GM12892 (cell line): ENCODE data around the gene CSGALNACT2. TPM values are rescaled to one million over a fixed set of nuclear protein-coding genes. Genes with fewer than 3 reads are reported as not detected.
"Not testable (repeated sequence)": the region's sequence is repeated elsewhere in the genome, so short reads cannot be mapped to it uniquely, and the experiment has no call there.

Source experiments
- DNase-seq: peaks from one replicate; pipeline ENCODE4 v3.0.0; 2011; ENCODE audit not compliant: insufficient read length
- FAIRE-seq: peaks from 2 replicates; lab custom pipeline; 2011; peaks lifted over from hg19 to GRCh38; lab: Jason Lieb, UNC
- POLR2A ChIP-seq: IDR thresholded peaks from 2 replicates; pipeline ENCODE4 v1.6.1; 2011; ENCODE audit warnings: low read depth, low read length, control low read depth
- POLR2AphosphoS5 ChIP-seq: IDR thresholded peaks from 2 replicates; pipeline ENCODE4 v1.6.1; 2011; ENCODE audit warnings: low read depth, low read length, control low read depth
- TAF1 ChIP-seq: IDR thresholded peaks from 2 replicates; pipeline ENCODE4 v1.6.1; 2011; ENCODE audit warnings: low read depth, mild to moderate bottlenecking, control low read depth, low read length, borderline replicate concordance
- polyA plus RNA-seq: library from polyadenylated mRNA; unstranded; fragments of >200 nt; gene quantifications from one replicate; pipeline ENCODE4 v1.2.1, GENCODE V29; 2012; ENCODE audit warnings: missing spikeins, inconsistent platforms; ENCODE audit not compliant: missing spikeins

The CSGALNACT2 gene, protein sequence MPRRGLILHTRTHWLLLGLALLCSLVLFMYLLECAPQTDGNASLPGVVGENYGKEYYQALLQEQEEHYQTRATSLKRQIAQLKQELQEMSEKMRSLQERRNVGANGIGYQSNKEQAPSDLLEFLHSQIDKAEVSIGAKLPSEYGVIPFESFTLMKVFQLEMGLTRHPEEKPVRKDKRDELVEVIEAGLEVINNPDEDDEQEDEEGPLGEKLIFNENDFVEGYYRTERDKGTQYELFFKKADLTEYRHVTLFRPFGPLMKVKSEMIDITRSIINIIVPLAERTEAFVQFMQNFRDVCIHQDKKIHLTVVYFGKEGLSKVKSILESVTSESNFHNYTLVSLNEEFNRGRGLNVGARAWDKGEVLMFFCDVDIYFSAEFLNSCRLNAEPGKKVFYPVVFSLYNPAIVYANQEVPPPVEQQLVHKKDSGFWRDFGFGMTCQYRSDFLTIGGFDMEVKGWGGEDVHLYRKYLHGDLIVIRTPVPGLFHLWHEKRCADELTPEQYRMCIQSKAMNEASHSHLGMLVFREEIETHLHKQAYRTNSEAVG
- 9.1 TPM for polyA plus RNA-seq

DNA sequence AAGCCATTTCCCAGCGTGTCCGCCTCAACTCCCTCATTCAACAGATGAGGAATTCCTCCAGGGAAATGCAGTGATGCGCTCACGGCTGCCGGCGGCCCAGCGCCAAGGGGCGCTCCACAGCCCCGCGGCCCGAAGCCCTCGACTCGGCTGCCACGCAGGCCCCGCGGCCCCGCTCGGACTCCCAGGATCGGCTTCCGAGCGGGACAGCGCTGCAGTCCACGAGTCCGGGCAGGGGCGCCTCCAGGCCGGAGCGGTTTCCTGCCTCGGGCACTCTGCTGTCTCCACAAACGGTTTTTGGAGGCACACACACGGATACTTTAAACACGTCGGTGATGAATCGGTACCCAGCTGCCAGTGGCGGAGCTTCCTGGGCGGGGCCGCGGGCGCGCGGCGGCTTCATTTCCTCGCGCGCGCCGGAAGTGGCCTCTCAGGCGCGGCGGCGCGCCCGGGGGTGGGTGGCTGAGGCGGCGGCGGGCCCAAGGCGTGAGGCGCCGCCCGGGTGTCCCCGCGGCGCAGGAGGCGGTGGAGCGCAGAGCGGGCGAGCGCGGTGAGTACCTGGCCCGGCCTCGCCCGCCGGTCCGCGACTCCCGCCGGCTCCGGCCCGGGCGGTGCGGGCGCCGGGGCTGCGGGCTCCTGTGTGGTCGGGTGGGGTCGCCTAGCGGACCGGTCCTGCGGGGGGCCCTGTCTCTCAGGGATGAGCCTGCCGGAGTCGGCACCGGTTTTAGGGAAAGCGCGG is at the start of gene CSGALNACT2:
TSS of gene CSGALNACT2 (plus strand) at position 425 of the 736 bp plus-strand sequence. CDS start 16,705 bp downstream, outside the sequence.
- peak; percentile 77 for TF ChIP-seq POLR2AphosphoS5
- TF ChIP-seq TAF1, result peak; percentile 69; the same call in 1 of the 2 replicates
- TF ChIP-seq POLR2A, result peak; percentile 84
- peak; percentile 82 for FAIRE-seq
- peak; percentile 84 for DNase-seq

DNA sequence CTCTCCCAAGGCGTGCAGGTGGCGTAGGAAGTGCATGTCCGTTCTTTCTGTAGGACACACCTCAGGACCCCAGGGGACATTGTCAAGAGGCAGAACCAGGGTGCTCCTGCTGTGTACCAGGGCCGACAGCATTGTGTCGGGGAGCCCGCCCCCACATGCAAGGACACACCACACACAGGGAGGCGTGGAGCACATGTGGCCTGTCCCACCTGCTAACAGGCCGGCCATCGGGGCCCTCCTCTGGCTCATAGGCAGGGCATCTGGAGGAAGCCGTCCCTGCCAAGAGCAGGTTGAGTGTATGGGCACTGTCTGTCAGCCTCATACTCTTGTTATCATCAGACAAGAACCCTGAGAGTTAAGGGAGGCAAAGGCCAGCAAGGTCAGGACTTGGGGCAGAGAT is 48.7 kb upstream of the CSGALNACT2 start:
- no peak for DNase-seq
- TF ChIP-seq TAF1 (no peak), POLR2A (no peak), POLR2AphosphoS5 (no peak)
- FAIRE-seq, result no peak

DNA sequence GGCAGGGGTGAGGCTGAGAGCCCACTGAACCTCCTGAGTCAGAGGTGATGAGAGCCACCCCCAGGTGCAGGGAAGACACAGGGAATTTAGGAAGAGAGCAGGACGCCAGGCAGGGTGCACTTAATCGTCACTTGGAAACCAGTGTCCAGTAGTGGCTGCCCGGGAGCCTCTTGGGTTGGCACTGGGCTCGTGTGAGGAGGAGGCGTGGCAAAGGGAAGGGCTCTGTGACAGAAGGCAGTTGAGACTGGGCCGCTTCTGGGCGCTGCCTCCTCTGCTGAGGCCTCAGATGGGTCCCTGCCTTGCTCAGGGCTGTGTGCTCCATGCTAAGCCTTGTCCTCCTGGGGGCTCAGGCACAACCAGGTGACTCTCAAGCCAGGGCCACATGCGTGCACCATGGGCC is 48.1 kb upstream of the CSGALNACT2 start:
- DNase-seq, result no peak
- no peak for FAIRE-seq
- TF ChIP-seq TAF1, result no peak
- TF ChIP-seq POLR2AphosphoS5, result no peak
- no peak for TF ChIP-seq POLR2A

DNA sequence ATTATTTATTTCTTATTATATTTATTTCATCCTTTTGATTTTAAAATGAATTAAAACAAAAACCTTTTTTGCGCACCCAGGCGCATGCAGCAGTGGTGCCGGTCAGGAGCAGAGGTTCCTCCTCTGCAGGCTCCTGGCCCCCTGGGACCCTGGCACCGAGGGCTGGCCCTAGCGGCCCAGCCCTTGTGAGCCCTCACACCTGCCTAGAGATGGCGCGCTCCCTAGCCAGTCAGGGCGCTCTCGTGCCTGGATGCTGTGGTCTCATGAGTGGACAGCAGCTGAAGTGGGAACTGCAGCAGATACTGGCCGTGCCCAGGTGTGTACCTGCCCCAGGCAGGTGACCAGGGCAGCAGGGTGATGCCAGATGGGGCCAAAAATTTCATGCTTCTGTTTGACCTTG is 47.6 kb upstream of the CSGALNACT2 start:
- FAIRE-seq (no peak), DNase-seq (no peak)
- TF ChIP-seq POLR2AphosphoS5 (no peak), TAF1 (no peak), POLR2A (no peak)

DNA sequence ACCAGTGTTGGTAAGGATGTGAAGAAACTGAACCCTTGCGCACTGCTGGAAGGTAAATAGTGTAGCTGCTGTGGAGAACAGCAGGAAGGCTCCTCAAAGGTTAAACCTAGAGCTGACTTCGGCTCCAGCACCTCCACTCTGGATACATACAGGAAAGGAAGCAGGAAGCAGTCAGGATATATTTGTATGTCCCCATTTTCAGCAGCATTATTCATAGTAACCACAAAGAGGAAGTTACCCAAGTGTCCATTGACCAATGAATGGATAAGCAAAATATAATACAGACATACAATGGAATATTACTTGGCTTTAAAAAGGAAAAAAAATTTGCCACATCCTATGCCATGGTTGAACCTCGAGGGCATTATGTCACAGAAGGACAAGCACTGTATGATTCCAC is 46.4 kb upstream of the CSGALNACT2 start:
- DNase-seq (no peak), FAIRE-seq (no peak)
- TF ChIP-seq POLR2A (no peak), TAF1 (no peak), POLR2AphosphoS5 (no peak)

DNA sequence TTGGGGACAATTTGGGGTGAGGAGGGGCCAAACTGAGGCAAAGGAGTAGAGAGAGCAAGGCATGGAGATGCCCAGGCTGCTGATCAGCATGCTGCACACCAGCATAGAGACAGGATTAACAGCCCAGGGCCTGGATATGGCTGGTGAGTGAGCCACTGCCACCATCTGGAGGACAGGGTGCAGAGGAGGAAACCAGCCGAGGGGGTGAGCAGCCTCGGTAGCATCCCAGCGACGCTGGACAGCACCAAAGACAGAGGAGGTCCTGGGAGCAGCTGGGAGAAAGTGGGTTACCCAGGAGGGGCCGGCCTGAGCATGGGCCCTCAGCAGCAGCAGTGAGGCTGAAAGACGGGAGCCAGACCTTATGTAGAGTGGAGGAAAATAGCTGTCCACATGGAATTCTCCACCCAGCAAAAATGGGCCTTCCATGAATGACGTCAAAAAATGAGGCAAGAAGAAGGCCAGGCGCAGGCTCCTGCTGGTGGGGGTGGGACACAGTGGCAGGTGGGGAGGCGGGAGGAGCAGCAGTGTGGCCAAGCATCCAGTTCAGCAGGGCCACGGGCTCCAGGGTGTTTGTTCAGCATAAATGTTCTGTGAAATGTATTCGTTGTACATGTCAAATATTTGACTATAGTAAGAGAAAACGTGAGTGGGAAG is 44.7 kb upstream of the CSGALNACT2 start:
- FAIRE-seq (no peak), DNase-seq (no peak)
- TF ChIP-seq POLR2AphosphoS5, result no peak
- TF ChIP-seq TAF1, result no peak
- no peak for TF ChIP-seq POLR2A

DNA sequence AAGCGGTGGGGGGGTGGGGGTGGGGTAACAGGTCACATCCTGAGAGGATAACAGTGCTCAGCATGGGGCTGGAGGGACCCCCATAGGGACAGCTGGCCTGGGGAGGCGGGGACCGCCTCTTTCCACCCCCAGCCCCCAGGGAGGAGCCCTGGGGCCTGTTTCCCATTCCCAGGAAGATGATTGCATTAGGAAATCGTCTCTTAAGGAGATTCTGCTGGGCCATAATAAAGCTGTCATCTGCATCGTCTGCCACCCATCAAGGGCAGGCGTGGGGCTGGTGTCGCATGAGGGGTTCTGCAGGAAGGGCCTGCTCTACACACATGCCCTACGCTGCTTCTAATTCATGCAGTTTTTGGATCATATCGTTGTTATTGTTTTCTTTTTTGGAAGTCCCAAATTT is 44.2 kb upstream of the CSGALNACT2 start:
- TF ChIP-seq POLR2A, result no peak
- TF ChIP-seq TAF1, result no peak
- TF ChIP-seq POLR2AphosphoS5, result no peak
- DNase-seq (no peak), FAIRE-seq (no peak)

DNA sequence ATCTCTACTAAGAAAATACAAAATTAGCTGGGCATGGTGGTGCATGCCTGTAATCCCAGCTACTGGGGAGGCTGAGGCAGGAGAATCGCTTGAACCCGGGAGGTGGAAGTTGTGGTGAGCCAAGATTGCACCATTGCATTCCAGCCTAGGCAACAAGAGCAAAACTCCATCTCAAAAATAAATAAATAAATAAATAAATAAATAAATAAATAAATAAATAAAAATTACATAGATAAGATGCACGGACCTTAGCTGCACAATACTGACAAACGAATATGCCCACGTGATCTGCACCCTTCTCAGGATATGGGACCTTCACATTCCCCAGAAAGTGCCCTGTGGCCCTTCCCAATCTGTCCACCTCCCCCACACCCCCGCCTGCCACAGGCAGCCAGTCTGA is 38.9 kb upstream of the CSGALNACT2 start:
- not testable (repeated sequence) for FAIRE-seq, DNase-seq

DNA sequence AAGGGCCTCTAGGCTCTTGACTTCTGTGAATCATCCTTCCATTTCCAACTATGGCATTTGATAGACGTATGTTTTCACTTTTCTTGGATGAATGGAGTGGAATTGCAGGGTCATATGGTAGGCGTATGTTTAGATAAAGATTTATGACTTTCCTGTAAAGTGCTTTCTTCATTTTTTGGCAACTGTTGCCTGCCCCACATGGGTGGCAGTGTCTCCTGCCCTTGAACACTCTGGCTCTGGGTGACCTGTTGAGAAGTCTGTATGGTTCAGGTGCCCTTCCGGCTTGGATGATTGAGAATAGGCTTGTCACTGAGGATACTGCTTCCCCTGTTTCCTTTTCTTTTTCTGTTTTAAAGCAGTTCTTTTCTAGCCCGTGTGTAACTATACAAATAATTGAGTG is 38.3 kb upstream of the CSGALNACT2 start:
- FAIRE-seq, result no peak
- TF ChIP-seq POLR2A, result no peak
- no peak for TF ChIP-seq TAF1
- TF ChIP-seq POLR2AphosphoS5, result no peak
- no peak for DNase-seq

DNA sequence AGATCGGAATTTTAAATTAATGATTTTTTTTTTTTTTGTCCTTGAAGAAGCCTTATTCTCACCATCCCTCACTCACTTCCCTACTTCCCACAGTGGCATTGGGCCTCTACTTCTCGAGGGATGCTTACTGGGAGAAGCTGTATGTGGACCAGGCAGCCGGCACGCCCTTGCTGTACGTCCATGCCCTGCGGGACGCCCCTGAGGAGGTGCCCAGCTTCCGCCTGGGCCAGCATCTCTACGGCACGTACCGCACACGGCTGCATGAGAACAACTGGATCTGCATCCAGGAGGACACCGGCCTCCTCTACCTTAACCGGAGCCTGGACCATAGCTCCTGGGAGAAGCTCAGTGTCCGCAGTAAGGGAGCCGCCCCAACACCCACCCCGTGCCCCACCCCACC is 37.9 kb upstream of the CSGALNACT2 start:
- FAIRE-seq (no peak), DNase-seq (no peak)
- no peak for TF ChIP-seq POLR2A
- TF ChIP-seq POLR2AphosphoS5, result no peak
- no peak for TF ChIP-seq TAF1
